Endodermal cell (in vitro differentiated cells): ENCODE data around the gene VSIG1. TPM values are rescaled to one million over a fixed set of nuclear protein-coding genes. Genes with fewer than 3 reads are reported as not detected.

ENCODE experiments used
- DNase-seq: peaks from one replicate; pipeline ENCODE4 v3.0.0-alpha.2; 2017
- H3K27ac ChIP-seq: 2 replicates; pipeline ENCODE4 v1.5.1; 2013; ENCODE audit warnings: mild to moderate bottlenecking, low read depth, low read length, moderate library complexity
- H3K27me3 ChIP-seq: 2 replicates; pipeline ENCODE4 v1.6.1; 2013; ENCODE audit warnings: mild to moderate bottlenecking, low read length, moderate library complexity; ENCODE audit not compliant: insufficient read depth, control insufficient read depth, poor library complexity, severe bottlenecking
- H3K36me3 ChIP-seq: 2 replicates; pipeline ENCODE4 v1.7.0; 2013; ENCODE audit warnings: mild to moderate bottlenecking, low read length, moderate library complexity; ENCODE audit not compliant: control insufficient read depth, insufficient read depth
- H3K4me1 ChIP-seq: one replicate; pipeline ENCODE4 v1.7.0; 2013; ENCODE audit warnings: low read length; ENCODE audit not compliant: control insufficient read depth, insufficient read depth
- H3K4me3 ChIP-seq: 2 replicates; pipeline ENCODE4 v1.5.1; 2013; ENCODE audit warnings: mild to moderate bottlenecking, low read length, moderate library complexity
- H3K9ac ChIP-seq: 2 replicates; pipeline ENCODE4 v1.6.1; 2013; ENCODE audit warnings: mild to moderate bottlenecking, low read length, moderate library complexity; ENCODE audit not compliant: poor library complexity, severe bottlenecking; ENCODE audit errors: extremely low read depth
- H3K9me3 ChIP-seq: 2 replicates; pipeline ENCODE4 v1.6.1; 2013; ENCODE audit warnings: mild to moderate bottlenecking, low read length, moderate library complexity; ENCODE audit not compliant: control insufficient read depth
- H3K27ac Mint-ChIP-seq: 2 replicates; pipeline ENCODE4 v1.8.0; 2020; ENCODE audit warnings: mixed read lengths
- H3K27me3 Mint-ChIP-seq: 2 replicates; pipeline ENCODE4 v1.8.0; 2021; ENCODE audit warnings: mild to moderate bottlenecking, mixed read lengths; ENCODE audit not compliant: insufficient read depth
- H3K36me3 Mint-ChIP-seq: 2 replicates; pipeline ENCODE4 v1.8.0; 2020; ENCODE audit warnings: low read depth, mixed read lengths
- H3K4me1 Mint-ChIP-seq: 2 replicates; pipeline ENCODE4 v1.8.0; 2020; ENCODE audit warnings: mixed read lengths
- H3K4me3 Mint-ChIP-seq: 2 replicates; pipeline ENCODE4 v1.8.0; 2020; ENCODE audit warnings: mild to moderate bottlenecking, moderate library complexity, mixed read lengths
- H3K9me3 Mint-ChIP-seq: 2 replicates; pipeline ENCODE4 v1.8.0; 2020; ENCODE audit warnings: mild to moderate bottlenecking, mixed read lengths
- WGBS, 2 experiments: methylation state at CpG; one replicate each; pipeline versions ENCODE4 v1.1.5 to v1.1.7; 2013; ENCODE audit warnings: missing lambda C conversion rate in 2 of 2, mixed read lengths in 1 of 2; ENCODE audit not compliant: insufficient coverage in 1 of 2, insufficient read length in 1 of 2; 5-methylcytosine and 5-hydroxymethylcytosine counted together
- total RNA-seq, 2 donors: library from RNA; stranded (reverse); fragmentation: NEBNext Ultra II Directional in 1 of 2; extraction: Animal tissue kit (Norgen Biotek cat#: 25700) in 1 of 2; gene quantifications; 2 replicates in 1 of 2; 3 replicates in 1 of 2; pipeline ENCODE4 v1.2.1, GENCODE V29; 2021
- TF ChIP-seq, protein P1 (sequence below): fragments of 200-600 bp; sonication (generic); conservative IDR thresholded peaks from 2 replicates; pipeline ENCODE4 v1.5.0; 2021; ENCODE audit warnings: antibody characterized with exemption, mild to moderate bottlenecking

VSIG1 gene
- total RNA-seq, 2 donors from 2014 or later: 0.38 to 1.0 TPM

DNA sequence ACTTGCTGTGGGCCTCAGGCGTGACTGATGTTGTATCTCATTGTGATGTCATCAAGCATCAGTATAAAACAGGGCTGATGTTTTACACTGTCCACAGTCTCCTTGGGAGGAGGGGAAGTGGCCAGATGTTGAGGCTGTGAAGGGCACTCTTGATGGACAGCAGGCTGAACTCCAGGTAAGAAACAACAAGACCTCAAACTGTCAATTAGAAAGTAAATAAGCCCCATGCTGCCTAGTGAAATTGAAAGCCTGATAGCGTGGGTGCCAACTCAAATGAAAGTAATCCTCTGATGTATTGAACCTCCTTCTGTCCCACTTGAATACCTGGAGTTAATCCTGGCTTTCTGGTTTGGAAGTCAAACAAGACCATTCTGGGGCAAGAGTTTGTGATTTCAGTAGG, 19.7 kb downstream of the VSIG1 start:
- WGBS, 2 experiments: 84% methylated on average over 2 of the region's 2 CpGs; no CpG with 5 or more reads in 1 of the 2 experiments
- Histone ChIP-seq H3K9me3 (no peaks in the 10 kb centered on the region), H3K27me3 (peaks cover 45% of the 10 kb centered on the region), H3K4me1 (no peaks in the 10 kb centered on the region), H3K4me3 (no peak overlapping the region), H3K36me3 (no peaks in the 10 kb centered on the region), H3K27ac (no peak overlapping the region), H3K9ac (no peak overlapping the region)
- peaks cover 62% of the 10 kb centered on the region for H3K27me3 Mint-ChIP-seq
- TF ChIP-seq, protein P1, sequence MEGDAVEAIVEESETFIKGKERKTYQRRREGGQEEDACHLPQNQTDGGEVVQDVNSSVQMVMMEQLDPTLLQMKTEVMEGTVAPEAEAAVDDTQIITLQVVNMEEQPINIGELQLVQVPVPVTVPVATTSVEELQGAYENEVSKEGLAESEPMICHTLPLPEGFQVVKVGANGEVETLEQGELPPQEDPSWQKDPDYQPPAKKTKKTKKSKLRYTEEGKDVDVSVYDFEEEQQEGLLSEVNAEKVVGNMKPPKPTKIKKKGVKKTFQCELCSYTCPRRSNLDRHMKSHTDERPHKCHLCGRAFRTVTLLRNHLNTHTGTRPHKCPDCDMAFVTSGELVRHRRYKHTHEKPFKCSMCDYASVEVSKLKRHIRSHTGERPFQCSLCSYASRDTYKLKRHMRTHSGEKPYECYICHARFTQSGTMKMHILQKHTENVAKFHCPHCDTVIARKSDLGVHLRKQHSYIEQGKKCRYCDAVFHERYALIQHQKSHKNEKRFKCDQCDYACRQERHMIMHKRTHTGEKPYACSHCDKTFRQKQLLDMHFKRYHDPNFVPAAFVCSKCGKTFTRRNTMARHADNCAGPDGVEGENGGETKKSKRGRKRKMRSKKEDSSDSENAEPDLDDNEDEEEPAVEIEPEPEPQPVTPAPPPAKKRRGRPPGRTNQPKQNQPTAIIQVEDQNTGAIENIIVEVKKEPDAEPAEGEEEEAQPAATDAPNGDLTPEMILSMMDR: no peak
- no peak for DNase-seq
- H3K4me3 Mint-ChIP-seq: no peak overlapping the region
- H3K27ac Mint-ChIP-seq: no peak overlapping the region
- no peaks in the 10 kb centered on the region for H3K9me3 Mint-ChIP-seq
- H3K36me3 Mint-ChIP-seq: no peaks in the 10 kb centered on the region
- peaks cover 11% of the 10 kb centered on the region for H3K4me1 Mint-ChIP-seq

DNA sequence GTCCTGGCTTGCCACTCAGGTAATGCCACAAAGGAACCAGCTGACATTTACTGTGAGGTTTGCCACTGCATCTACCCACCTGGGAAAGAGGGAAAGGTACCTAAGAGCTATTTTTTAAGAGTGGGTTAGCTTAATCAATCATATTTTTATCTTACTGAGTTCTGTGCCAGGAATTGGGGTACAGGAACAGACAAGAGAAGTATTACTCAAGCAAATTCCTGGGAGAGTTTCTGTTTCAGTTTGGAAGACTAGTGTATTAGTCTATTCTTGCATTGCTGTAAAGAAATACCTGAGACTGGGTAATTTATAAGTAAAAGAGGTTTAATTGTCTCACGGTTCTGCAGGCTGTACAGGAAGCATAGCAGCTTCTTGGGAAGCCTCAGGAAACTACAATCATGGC, 23.3 kb downstream of the VSIG1 start:
- TF ChIP-seq, protein P1: no peak
- H3K9me3 Mint-ChIP-seq: no peaks in the 10 kb centered on the region
- 95% methylated on average over 1 of the region's 1 CpG; no CpG with 5 or more reads in 1 of the 2 experiments for WGBS, 2 experiments
- Histone ChIP-seq H3K27ac (no peak overlapping the region), H3K9ac (no peak overlapping the region), H3K9me3 (no peaks in the 10 kb centered on the region), H3K4me1 (no peaks in the 10 kb centered on the region), H3K27me3 (peaks cover 35% of the 10 kb centered on the region), H3K36me3 (no peaks in the 10 kb centered on the region), H3K4me3 (no peak overlapping the region)
- H3K4me3 Mint-ChIP-seq: no peak overlapping the region
- H3K36me3 Mint-ChIP-seq: no peaks in the 10 kb centered on the region
- no peak overlapping the region for H3K27ac Mint-ChIP-seq
- peaks cover 11% of the 10 kb centered on the region for H3K4me1 Mint-ChIP-seq
- DNase-seq: no peak
- peaks cover 31% of the 10 kb centered on the region for H3K27me3 Mint-ChIP-seq

DNA sequence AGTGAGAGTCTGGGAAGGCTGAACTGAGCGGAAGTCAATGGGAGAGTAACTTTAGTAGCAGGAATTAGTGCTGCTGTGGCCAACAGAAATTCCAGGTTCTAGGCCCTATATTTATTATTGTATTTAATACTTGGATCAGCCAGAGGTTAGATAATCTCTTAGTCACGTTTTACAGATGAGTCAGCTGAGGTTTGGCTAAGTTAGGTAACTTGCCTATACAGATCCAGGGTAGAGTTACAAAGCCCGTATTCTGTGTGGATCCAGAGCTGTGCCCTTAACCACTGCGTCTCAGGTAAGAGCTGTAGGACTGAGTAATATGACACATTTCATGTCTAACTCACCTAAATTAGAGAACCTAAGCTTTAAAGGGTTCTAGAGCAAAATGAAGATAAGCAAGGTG, 26.0 kb downstream of the VSIG1 start:
- Mint-ChIP-seq H3K4me3 (no peak overlapping the region), H3K4me1 (peaks cover 4% of the 10 kb centered on the region), H3K27ac (no peak overlapping the region), H3K9me3 (no peaks in the 10 kb centered on the region), H3K27me3 (peaks cover 19% of the 10 kb centered on the region), H3K36me3 (no peaks in the 10 kb centered on the region)
- Histone ChIP-seq H3K4me3 (no peak overlapping the region), H3K4me1 (no peaks in the 10 kb centered on the region), H3K36me3 (no peaks in the 10 kb centered on the region), H3K9ac (no peak overlapping the region), H3K9me3 (no peaks in the 10 kb centered on the region), H3K27me3 (peaks cover 28% of the 10 kb centered on the region), H3K27ac (no peak overlapping the region)
- DNase-seq: no peak
- TF ChIP-seq, protein P1: no peak
- 63% methylated on average over 4 of the region's 4 CpGs; no CpG with 5 or more reads in 1 of the 2 experiments for WGBS, 2 experiments
